Measurements from ENCODE around the gene GOLGA8T. TPM values are rescaled to one million over a fixed set of nuclear protein-coding genes. Genes with fewer than 3 reads are reported as not detected.
"Not testable (repeated sequence)": the region's sequence is repeated elsewhere in the genome, so short reads cannot be mapped to it uniquely, and the experiment has no call there.

The GOLGA8T gene, protein sequence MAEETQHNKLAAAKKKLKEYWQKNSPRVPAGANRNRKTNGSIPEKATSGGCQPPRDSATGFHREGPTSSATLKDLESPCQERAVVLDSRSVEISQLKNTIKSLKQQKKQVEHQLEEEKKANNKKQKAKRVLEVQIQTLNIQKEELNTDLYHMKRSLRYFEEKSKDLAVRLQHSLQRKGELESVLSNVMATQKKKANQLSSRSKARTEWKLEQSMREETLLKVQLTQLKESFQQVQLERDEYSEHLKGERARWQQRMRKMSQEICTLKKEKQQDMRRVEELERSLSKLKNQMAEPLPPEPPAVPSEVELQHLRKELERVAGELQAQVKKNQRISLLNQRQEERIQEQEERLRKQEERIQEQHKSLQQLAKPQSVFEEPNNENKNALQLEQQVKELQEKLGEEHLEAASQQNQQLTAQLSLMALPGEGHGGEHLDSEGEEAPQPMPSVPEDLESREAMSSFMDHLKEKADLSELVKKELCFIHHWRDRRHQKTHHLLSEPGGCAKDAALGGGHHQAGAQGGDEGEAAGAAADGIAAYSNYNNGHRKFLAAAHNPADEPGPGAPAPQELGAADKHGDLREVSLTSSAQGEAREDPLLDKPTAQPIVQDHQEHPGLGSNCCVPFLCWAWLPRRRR
- polyA plus RNA-seq = under 1 TPM in 2 of 4 donors, not detected in 2; 0.04 to 0.87 TPM
- long read RNA-seq, donor 1 = 0 reads
- long read RNA-seq, donor 2 = 0 reads
- long read RNA-seq, donor 3 = 0 reads
- long read RNA-seq, donor 4 = 0 reads
- long read RNA-seq, donor 5 = 0 reads
- long read RNA-seq, donor 6 = 0 reads
- long read RNA-seq, donor 7 = 0 reads
- long read RNA-seq, donor 8 = 0 reads
- long read RNA-seq, donor 9 = 0 reads
- long read RNA-seq, donor 10 = 0 reads

DNA sequence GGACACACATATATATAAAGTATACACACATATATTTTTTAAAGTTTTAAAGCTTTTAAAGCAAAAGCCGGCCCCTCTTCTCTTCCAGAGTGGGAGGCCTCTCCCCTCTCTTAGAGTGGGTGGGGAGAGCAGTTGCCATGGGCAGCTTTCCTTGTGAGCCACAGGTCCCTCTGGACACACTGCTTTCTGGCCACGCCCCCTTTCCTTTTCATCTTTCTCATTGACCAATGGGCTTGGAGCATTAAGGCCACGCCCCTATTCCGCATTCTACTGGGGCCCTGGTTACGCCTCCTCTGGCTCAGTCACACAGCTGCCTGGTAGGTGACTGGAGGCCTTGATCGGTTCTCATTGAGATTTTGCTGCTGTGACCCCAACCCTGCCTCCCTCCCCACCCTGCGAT lies at the start of gene GOLGA8T:
TSS of gene GOLGA8T (plus strand) at position 301 of the 400 bp plus-strand sequence. CDS start at position 399, 98 bp downstream.
- not testable (repeated sequence) for H3K27ac ChIP-seq (ENCODE audit: low read depth in 1 of 3, low read length in 2 of 3); H3K36me3 ChIP-seq (ENCODE audit: control insufficient read depth in 3 of 3, insufficient read depth in 2 of 3, low read depth in 1 of 3, low read length in 3 of 3); DNase-seq; FAIRE-seq; H3K4me1 ChIP-seq (ENCODE audit: control insufficient read depth in 3 of 3, insufficient read depth in 2 of 3, low read depth in 1 of 3, low read length in 2 of 3); H3K9me3 ChIP-seq (ENCODE audit: control insufficient read depth in 2 of 2, insufficient read depth in 1 of 2, low read depth in 1 of 2, low read length in 1 of 2); H3K4me3 ChIP-seq (ENCODE audit: low read depth in 1 of 3, low read length in 3 of 3); H3K27me3 ChIP-seq (ENCODE audit: control insufficient read depth in 3 of 3, insufficient read depth in 3 of 3, low read length in 3 of 3)
- no CpG with 5 or more reads among the region's 7 CpGs for WGBS, 3 donors

DNA sequence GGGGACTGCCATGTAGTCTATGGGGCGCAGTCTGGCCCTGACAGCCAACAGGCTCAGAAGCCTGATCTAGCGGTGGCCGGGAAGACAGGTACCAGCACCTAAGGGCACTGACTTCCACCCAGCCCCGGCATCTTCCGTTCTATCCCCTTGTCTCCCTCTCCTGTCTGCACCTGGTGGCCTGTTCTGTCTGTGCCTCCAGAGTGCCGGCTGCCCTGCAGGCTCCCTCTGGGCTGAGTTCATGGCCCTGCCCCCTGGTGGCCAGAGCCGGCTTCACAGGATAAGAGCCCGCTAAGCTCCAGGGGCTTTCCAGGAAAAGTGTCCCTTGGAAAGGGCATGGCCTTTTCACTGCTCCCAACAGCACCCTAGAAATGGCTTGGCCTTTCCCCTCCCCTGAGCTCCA lies 37.0 kb upstream of the GOLGA8T start:
- DNase-seq; FAIRE-seq; H3K4me1 ChIP-seq (ENCODE audit: control insufficient read depth in 3 of 3, insufficient read depth in 2 of 3, low read depth in 1 of 3, low read length in 2 of 3); H3K9me3 ChIP-seq (ENCODE audit: control insufficient read depth in 2 of 2, insufficient read depth in 1 of 2, low read depth in 1 of 2, low read length in 1 of 2); H3K36me3 ChIP-seq (ENCODE audit: control insufficient read depth in 3 of 3, insufficient read depth in 2 of 3, low read depth in 1 of 3, low read length in 3 of 3); H3K27me3 ChIP-seq (ENCODE audit: control insufficient read depth in 3 of 3, insufficient read depth in 3 of 3, low read length in 3 of 3); H3K27ac ChIP-seq (ENCODE audit: low read depth in 1 of 3, low read length in 2 of 3); H3K4me3 ChIP-seq (ENCODE audit: low read depth in 1 of 3, low read length in 3 of 3): not testable (repeated sequence)
- no CpG with 5 or more reads among the region's 8 CpGs for WGBS, 3 donors

DNA sequence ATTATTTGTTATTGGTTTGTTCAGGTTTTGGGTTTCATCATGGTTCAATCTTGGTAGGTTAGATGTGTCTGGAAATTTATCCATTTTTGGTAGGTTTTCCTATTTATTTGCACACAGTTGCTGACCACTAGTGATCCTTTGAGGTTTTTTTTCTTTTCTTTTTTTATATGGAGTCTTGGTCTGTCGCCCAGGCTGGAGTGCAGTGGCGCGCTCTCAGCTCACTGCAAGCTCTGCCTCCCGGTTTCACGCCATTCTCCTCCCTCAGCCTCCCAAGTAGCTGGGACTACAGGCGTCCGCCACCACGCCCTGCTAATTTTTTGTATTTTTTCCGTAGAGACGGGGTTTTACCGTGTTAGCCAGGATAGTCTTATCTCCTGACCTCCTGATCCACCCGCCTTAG lies 32.0 kb upstream of the GOLGA8T start:
- not testable (repeated sequence) for FAIRE-seq; H3K27me3 ChIP-seq (ENCODE audit: control insufficient read depth in 3 of 3, insufficient read depth in 3 of 3, low read length in 3 of 3); H3K9me3 ChIP-seq (ENCODE audit: control insufficient read depth in 2 of 2, insufficient read depth in 1 of 2, low read depth in 1 of 2, low read length in 1 of 2); H3K4me1 ChIP-seq (ENCODE audit: control insufficient read depth in 3 of 3, insufficient read depth in 2 of 3, low read depth in 1 of 3, low read length in 2 of 3); H3K27ac ChIP-seq (ENCODE audit: low read depth in 1 of 3, low read length in 2 of 3); H3K4me3 ChIP-seq (ENCODE audit: low read depth in 1 of 3, low read length in 3 of 3); H3K36me3 ChIP-seq (ENCODE audit: control insufficient read depth in 3 of 3, insufficient read depth in 2 of 3, low read depth in 1 of 3, low read length in 3 of 3); DNase-seq
- WGBS, 3 donors = no CpG with 5 or more reads among the region's 12 CpGs

DNA sequence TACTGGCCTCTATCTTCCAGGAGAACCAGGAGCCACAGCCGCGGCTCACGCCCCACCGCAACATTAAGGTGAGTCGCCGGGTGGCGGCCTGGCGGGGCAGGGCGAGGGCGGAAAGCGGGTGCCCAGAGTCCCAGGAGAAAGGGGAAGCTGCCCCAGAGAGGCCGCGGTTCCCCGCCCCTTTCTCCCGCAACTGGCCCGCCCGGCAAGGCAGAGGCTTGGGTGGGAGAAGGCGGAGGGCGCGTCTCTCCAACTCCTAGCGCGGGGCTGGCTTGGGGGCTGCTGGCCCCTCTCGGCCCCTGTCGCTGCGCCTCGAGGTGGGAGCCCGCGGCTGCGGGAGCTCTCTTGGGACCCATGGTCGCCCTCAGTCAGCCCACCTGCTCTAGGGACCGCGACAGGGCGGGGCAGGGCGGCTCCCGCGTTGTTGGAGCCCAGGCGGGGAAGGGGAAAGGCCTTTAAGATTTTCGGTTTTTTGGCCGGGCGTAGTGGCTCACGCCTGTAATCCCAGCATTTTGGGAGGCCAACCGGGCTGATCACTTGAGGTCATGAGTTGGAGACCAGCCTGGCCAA lies 30.8 kb upstream of the GOLGA8T start:
- 2 to 6% (median 3%) methylated on average over 8 to 24 of the region's 42 CpGs for WGBS, 3 donors
- not testable (repeated sequence) for FAIRE-seq; H3K36me3 ChIP-seq (ENCODE audit: control insufficient read depth in 3 of 3, insufficient read depth in 2 of 3, low read depth in 1 of 3, low read length in 3 of 3); H3K4me1 ChIP-seq (ENCODE audit: control insufficient read depth in 3 of 3, insufficient read depth in 2 of 3, low read depth in 1 of 3, low read length in 2 of 3); H3K4me3 ChIP-seq (ENCODE audit: low read depth in 1 of 3, low read length in 3 of 3); H3K9me3 ChIP-seq (ENCODE audit: control insufficient read depth in 2 of 2, insufficient read depth in 1 of 2, low read depth in 1 of 2, low read length in 1 of 2); DNase-seq; H3K27ac ChIP-seq (ENCODE audit: low read depth in 1 of 3, low read length in 2 of 3); H3K27me3 ChIP-seq (ENCODE audit: control insufficient read depth in 3 of 3, insufficient read depth in 3 of 3, low read length in 3 of 3)

DNA sequence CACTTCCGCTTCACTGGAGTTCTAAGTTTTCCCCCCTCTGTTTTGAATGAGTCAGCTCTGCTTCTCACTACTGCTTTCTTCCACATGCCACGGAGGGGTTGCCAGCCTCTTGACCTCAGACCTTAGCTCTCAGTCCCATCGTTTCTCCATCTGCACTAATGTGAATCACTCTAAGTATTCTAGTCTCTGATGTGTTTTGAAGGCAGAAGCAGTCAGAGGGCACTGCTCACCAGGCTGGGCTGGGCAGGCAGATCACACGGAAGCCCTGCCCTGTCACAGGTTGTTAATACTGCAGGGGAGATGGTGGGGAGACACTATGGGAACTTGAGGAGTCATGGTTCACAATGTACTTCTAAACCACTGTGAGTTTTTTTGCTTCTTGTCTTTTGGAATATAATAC lies 24.3 kb upstream of the GOLGA8T start:
- not testable (repeated sequence) for H3K4me3 ChIP-seq (ENCODE audit: low read depth in 1 of 3, low read length in 3 of 3); H3K9me3 ChIP-seq (ENCODE audit: control insufficient read depth in 2 of 2, insufficient read depth in 1 of 2, low read depth in 1 of 2, low read length in 1 of 2); H3K27me3 ChIP-seq (ENCODE audit: control insufficient read depth in 3 of 3, insufficient read depth in 3 of 3, low read length in 3 of 3); FAIRE-seq; DNase-seq; H3K27ac ChIP-seq (ENCODE audit: low read depth in 1 of 3, low read length in 2 of 3); H3K36me3 ChIP-seq (ENCODE audit: control insufficient read depth in 3 of 3, insufficient read depth in 2 of 3, low read depth in 1 of 3, low read length in 3 of 3); H3K4me1 ChIP-seq (ENCODE audit: control insufficient read depth in 3 of 3, insufficient read depth in 2 of 3, low read depth in 1 of 3, low read length in 2 of 3)
- WGBS, 3 donors = no CpG with 5 or more reads among the region's 4 CpGs

DNA sequence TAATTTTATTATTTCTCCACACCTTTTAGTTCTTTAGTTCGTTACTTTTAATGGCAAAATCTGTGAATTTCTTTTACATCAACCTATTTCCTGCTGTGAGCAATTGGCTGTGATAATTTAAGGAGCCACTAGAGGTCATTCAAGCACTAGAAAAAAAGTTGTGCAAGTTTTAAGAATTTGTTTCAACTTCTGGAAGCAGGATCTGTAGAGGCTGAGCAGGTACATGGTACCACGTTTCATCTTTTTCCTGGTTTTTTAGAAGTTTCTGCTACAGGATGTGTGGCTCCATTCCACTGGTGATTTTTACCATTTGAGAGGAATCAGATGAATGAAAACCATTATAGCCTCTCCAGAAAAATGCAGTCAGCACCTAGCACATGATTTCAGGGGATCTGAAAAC lies 4.8 kb upstream of the GOLGA8T start:
- not testable (repeated sequence) for FAIRE-seq; H3K9me3 ChIP-seq (ENCODE audit: control insufficient read depth in 2 of 2, insufficient read depth in 1 of 2, low read depth in 1 of 2, low read length in 1 of 2); H3K27me3 ChIP-seq (ENCODE audit: control insufficient read depth in 3 of 3, insufficient read depth in 3 of 3, low read length in 3 of 3); H3K4me1 ChIP-seq (ENCODE audit: control insufficient read depth in 3 of 3, insufficient read depth in 2 of 3, low read depth in 1 of 3, low read length in 2 of 3); DNase-seq; H3K4me3 ChIP-seq (ENCODE audit: low read depth in 1 of 3, low read length in 3 of 3); H3K27ac ChIP-seq (ENCODE audit: low read depth in 1 of 3, low read length in 2 of 3); H3K36me3 ChIP-seq (ENCODE audit: control insufficient read depth in 3 of 3, insufficient read depth in 2 of 3, low read depth in 1 of 3, low read length in 3 of 3)
- WGBS, 3 donors = 5 to 8% (median 5%) methylated on average over 1 of the region's 2 CpGs

DNA sequence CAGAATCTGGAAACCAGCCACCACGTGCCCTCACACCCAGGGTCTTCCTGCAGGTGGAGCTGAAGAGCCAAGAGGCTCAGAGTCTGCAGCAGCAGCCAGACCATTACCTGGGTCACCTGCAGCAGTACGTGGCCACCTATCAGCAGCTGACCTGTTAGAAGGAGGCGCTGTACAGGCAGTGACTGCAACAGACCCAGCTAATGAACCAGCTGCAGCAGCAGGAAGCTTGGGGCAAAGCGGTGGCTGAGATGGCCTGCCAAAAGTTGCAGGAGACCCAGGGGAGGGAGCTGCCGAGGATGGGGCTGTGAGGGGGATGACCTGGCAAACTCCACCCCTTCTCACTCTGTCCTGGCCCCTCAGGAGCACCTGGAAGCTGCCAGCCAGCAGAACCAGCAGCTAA lies 8.4 kb downstream of the GOLGA8T start:
- not testable (repeated sequence) for H3K4me1 ChIP-seq (ENCODE audit: control insufficient read depth in 3 of 3, insufficient read depth in 2 of 3, low read depth in 1 of 3, low read length in 2 of 3); H3K27ac ChIP-seq (ENCODE audit: low read depth in 1 of 3, low read length in 2 of 3); FAIRE-seq; H3K27me3 ChIP-seq (ENCODE audit: control insufficient read depth in 3 of 3, insufficient read depth in 3 of 3, low read length in 3 of 3); H3K9me3 ChIP-seq (ENCODE audit: control insufficient read depth in 2 of 2, insufficient read depth in 1 of 2, low read depth in 1 of 2, low read length in 1 of 2); H3K36me3 ChIP-seq (ENCODE audit: control insufficient read depth in 3 of 3, insufficient read depth in 2 of 3, low read depth in 1 of 3, low read length in 3 of 3); H3K4me3 ChIP-seq (ENCODE audit: low read depth in 1 of 3, low read length in 3 of 3); DNase-seq
- WGBS, 3 donors = 59 to 72% methylated on average over 2 to 3 of the region's 5 CpGs; no CpG with 5 or more reads in 1 of the 3 donors

- not testable (repeated sequence) for FAIRE-seq; H3K27ac ChIP-seq (ENCODE audit: low read depth in 1 of 3, low read length in 2 of 3)
- WGBS, 3 donors = no CpG with 5 or more reads among the region's 8 CpGs
Measured at GRCh38 chr15:30149891-30150290, 15.0 kb downstream of the GOLGA8T start.

More at GRCh38 chr15:30149891-30150290, 15.0 kb downstream of the GOLGA8T start:
- not testable (repeated sequence) for H3K27me3 ChIP-seq (ENCODE audit: control insufficient read depth in 3 of 3, insufficient read depth in 3 of 3, low read length in 3 of 3); H3K9me3 ChIP-seq (ENCODE audit: control insufficient read depth in 2 of 2, insufficient read depth in 1 of 2, low read depth in 1 of 2, low read length in 1 of 2); H3K36me3 ChIP-seq (ENCODE audit: control insufficient read depth in 3 of 3, insufficient read depth in 2 of 3, low read depth in 1 of 3, low read length in 3 of 3); H3K4me3 ChIP-seq (ENCODE audit: low read depth in 1 of 3, low read length in 3 of 3); DNase-seq; H3K4me1 ChIP-seq (ENCODE audit: control insufficient read depth in 3 of 3, insufficient read depth in 2 of 3, low read depth in 1 of 3, low read length in 2 of 3)

Data from small intestine (tissue), 16 donors.